Activated CD8-positive, alpha-beta memory T cell treated with anti-CD3 and anti-CD28 coated beads, Interleukin-2, amount 10 ng/mL, durations not matched to agents 7 days and 5 days (primary cell): Measurements from ENCODE around the gene ZBP1. TPM values are rescaled to one million over a fixed set of nuclear protein-coding genes. Genes with fewer than 3 reads are reported as not detected.

Experiments used
- ATAC-seq: fragments of 150-1000 bp; cut with Tn5 transposase; one replicate; pipeline ENCODE4 v1.10.0; 2021; ENCODE audit warnings: moderate library complexity
- CTCF ChIA-PET: fragments of 350-600 bp; sonication (Branson Sonifier 250); formaldehyde crosslinking; loops from one replicate; lab custom pipeline; 2021; ENCODE audit warnings: antibody characterized with exemption; lab: Charles Lee
- DNase-seq: peaks from one replicate; pipeline ENCODE4 v3.0.0-alpha.2; 2020
- H3K27ac Mint-ChIP-seq: one replicate; pipeline ENCODE4 v1.8.0; 2021; ENCODE audit warnings: mild to moderate bottlenecking, mixed read lengths
- H3K27me3 Mint-ChIP-seq: one replicate; pipeline ENCODE4 v1.8.0; 2021; ENCODE audit warnings: mixed read lengths
- H3K36me3 Mint-ChIP-seq: one replicate; pipeline ENCODE4 v1.8.0; 2021; ENCODE audit warnings: mild to moderate bottlenecking, mixed read lengths
- H3K4me1 Mint-ChIP-seq: one replicate; pipeline ENCODE4 v1.8.0; 2021; ENCODE audit warnings: mixed read lengths
- H3K4me3 Mint-ChIP-seq: one replicate; pipeline ENCODE4 v1.8.0; 2021; ENCODE audit warnings: mild to moderate bottlenecking, moderate library complexity, mixed read lengths
- H3K9me3 Mint-ChIP-seq: one replicate; pipeline ENCODE4 v1.8.0; 2022; ENCODE audit warnings: low read depth, mixed read lengths
- total RNA-seq, 2 experiments: library from RNA; stranded (reverse); gene quantifications; one replicate each; pipeline ENCODE4 v1.2.3, GENCODE V29; 2021

The ZBP1 gene
- total RNA-seq, 2 experiments from 2014 or later: 22.9 to 56.8 TPM

DNA sequence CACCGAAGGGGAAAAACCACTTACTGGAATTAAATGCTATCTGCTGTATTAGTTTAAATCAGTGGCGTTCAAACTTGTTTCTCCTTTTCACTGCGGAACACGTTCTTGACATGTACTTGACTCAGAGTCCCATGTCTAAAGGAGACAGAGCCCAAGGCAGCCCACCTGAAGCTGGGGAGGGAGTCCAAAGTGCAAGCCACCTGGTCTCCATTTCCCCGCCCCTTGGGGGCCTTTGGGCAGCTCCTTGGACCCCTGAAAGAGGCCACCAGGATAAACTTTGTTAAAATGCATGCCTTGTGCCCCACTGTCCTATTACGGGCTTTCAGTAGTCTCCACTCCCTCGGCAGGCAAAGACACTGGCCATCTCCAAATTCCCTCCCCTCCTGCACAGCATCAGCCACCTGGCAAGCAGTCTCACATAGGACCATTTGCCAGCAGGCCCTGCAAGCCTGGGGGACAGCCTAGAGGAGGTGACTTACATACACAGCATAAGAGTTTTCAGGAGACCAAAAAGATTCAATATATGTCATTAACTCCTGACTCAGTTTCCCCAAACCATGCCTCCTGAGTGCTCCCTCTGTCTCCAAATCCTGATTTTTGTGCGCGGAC lies 52.7 kb downstream of the ZBP1 start:
- ATAC-seq (no peak), DNase-seq (no peak)
- Mint-ChIP-seq H3K27me3 (peaks cover 14% of the 10 kb centered on the region), H3K9me3 (no peaks in the 10 kb centered on the region), H3K4me1 (no peaks in the 10 kb centered on the region), H3K4me3 (no peak overlapping the region), H3K36me3 (no peaks in the 10 kb centered on the region), H3K27ac (no peak overlapping the region)
- CTCF ChIA-PET: no interaction called here

DNA sequence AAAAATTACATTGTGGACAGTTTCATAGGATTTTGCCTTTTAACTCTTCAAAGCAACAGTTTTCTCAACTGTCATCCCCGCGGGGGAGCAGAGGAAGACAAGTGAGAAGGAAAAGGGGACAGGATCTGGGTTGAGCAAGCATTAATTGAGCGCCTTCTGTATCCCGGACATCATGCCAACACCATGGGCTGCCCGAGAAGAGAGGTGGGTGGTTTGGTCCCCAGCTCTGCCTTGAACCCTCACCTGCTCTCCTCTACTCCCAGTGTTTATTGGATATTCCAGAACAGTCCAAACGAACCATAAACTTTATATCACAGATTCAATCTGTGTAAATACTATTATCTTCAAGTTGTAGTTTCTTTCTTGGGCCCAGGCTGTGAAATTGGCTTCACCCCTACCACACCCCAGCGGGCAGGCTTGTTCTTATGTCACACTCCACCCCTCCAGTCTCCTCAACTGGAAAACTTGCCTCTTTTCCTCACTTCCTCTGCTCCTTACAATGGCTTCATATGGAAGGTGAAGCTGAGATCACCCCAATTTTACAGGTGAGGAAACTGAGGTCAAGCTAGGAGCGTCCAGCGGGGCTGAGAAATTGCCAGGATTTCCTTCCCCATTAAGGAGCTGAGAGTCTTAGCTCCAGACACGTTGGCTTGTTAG lies 53.3 kb downstream of the ZBP1 start:
- Mint-ChIP-seq H3K4me3 (no peak overlapping the region), H3K27ac (no peak overlapping the region), H3K4me1 (no peaks in the 10 kb centered on the region), H3K36me3 (no peaks in the 10 kb centered on the region), H3K27me3 (peaks cover 14% of the 10 kb centered on the region), H3K9me3 (no peaks in the 10 kb centered on the region)
- ATAC-seq (no peak), DNase-seq (no peak)
- CTCF ChIA-PET: no interaction called here

DNA sequence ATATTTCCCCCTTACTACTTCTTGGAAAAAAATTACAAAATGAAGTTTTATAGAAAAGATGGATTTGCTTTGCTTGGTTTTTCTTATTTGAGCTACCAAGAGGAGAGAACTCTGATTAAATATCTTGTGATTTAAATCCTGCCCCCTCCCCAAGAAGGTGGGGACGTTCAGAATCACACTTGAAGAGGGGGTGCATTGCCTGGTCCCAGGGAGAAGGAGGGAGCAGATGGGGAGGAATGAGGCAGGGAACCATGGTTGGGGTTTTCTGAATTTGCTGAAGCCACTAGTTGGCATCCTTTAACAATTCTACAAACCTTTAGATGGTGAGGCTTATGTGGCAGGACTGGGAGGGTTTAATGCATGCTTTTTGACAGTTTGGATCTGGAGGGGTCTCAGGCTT lies 53.8 kb downstream of the ZBP1 start:
- CTCF ChIA-PET: no interaction called here
- DNase-seq: no peak
- Mint-ChIP-seq H3K27ac (no peak overlapping the region), H3K27me3 (peaks cover 14% of the 10 kb centered on the region), H3K4me1 (no peaks in the 10 kb centered on the region), H3K36me3 (no peaks in the 10 kb centered on the region), H3K9me3 (no peaks in the 10 kb centered on the region), H3K4me3 (no peak overlapping the region)
- no peak for ATAC-seq

DNA sequence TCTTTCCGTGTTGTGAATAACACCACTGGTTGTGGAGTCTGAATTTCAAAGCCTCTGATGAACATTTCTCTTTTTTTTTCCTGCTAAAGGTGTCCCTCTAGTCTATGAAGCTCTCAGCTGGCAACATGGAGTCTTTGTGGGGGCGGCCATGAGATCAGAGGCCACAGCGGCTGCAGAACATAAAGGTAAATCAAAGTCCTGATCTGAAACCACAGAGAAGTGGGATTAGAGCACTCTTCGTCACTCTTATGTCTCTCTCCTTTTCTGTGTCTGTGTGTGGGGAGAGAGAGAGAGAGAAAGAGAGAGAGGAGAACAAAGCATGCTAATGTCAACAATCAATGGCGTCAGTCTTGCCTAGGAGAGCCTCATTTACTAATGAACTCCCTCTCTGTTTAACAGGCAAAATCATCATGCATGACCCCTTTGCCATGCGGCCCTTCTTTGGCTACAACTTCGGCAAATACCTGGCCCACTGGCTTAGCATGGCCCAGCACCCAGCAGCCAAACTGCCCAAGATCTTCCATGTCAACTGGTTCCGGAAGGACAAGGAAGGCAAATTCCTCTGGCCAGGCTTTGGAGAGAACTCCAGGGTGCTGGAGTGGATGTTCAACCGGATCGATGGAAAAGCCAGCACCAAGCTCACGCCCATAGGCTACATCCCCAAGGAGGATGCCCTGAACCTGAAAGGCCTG lies 55.1 kb downstream of the ZBP1 start:
- DNase-seq: no peak
- H3K9me3 Mint-ChIP-seq: no peaks in the 10 kb centered on the region
- ATAC-seq: no peak
- no peak overlapping the region for H3K27ac Mint-ChIP-seq
- peaks cover 18% of the 10 kb centered on the region for H3K27me3 Mint-ChIP-seq
- H3K4me3 Mint-ChIP-seq: no peak overlapping the region
- H3K36me3 Mint-ChIP-seq: no peaks in the 10 kb centered on the region
- H3K4me1 Mint-ChIP-seq: no peaks in the 10 kb centered on the region
- CTCF ChIA-PET: no interaction called here

DNA sequence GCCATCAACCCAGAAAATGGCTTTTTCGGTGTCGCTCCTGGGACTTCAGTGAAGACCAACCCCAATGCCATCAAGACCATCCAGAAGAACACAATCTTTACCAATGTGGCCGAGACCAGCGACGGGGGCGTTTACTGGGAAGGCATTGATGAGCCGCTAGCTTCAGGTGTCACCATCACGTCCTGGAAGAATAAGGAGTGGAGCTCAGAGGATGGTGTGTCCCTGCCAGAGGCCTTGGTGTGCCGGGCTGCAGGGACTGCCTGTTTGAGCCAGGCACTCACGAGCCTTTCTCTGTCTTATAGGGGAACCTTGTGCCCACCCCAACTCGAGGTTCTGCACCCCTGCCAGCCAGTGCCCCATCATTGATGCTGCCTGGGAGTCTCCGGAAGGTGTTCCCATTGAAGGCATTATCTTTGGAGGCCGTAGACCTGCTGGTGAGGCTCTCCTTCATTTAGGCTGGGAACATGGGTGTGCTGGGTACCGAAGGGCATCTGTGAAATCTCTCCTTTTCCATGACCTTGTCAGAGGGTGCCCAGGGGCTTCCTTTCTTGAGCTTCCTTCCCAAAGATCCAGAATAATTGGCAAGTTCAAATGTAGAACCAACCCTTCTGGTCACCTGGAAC lies 55.9 kb downstream of the ZBP1 start:
- Mint-ChIP-seq H3K36me3 (no peaks in the 10 kb centered on the region), H3K9me3 (no peaks in the 10 kb centered on the region), H3K4me3 (no peak overlapping the region), H3K27ac (no peak overlapping the region), H3K27me3 (peaks cover 23% of the 10 kb centered on the region), H3K4me1 (no peaks in the 10 kb centered on the region)
- ATAC-seq: no peak
- CTCF ChIA-PET: no interaction called here
- no peak for DNase-seq

DNA sequence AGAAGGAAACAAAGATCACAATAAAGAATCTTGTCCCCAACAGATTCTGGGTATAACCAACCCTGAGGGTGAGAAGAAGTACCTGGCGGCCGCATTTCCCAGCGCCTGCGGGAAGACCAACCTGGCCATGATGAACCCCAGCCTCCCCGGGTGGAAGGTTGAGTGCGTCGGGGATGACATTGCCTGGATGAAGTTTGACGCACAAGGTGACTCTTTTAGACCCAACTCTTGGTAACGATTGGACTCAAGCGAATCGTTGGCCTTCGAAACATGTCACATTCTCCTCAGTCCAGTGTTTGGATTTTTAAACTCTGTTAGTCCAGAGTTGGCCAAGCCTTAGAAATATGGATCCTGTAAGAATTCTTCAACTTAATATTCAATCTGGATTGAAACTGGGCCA lies 56.7 kb downstream of the ZBP1 start:
- Mint-ChIP-seq H3K4me3 (no peak overlapping the region), H3K27ac (no peak overlapping the region), H3K27me3 (peaks cover 26% of the 10 kb centered on the region), H3K36me3 (no peaks in the 10 kb centered on the region), H3K4me1 (no peaks in the 10 kb centered on the region), H3K9me3 (no peaks in the 10 kb centered on the region)
- DNase-seq (no peak), ATAC-seq (no peak)
- CTCF ChIA-PET: no interaction called here

DNA sequence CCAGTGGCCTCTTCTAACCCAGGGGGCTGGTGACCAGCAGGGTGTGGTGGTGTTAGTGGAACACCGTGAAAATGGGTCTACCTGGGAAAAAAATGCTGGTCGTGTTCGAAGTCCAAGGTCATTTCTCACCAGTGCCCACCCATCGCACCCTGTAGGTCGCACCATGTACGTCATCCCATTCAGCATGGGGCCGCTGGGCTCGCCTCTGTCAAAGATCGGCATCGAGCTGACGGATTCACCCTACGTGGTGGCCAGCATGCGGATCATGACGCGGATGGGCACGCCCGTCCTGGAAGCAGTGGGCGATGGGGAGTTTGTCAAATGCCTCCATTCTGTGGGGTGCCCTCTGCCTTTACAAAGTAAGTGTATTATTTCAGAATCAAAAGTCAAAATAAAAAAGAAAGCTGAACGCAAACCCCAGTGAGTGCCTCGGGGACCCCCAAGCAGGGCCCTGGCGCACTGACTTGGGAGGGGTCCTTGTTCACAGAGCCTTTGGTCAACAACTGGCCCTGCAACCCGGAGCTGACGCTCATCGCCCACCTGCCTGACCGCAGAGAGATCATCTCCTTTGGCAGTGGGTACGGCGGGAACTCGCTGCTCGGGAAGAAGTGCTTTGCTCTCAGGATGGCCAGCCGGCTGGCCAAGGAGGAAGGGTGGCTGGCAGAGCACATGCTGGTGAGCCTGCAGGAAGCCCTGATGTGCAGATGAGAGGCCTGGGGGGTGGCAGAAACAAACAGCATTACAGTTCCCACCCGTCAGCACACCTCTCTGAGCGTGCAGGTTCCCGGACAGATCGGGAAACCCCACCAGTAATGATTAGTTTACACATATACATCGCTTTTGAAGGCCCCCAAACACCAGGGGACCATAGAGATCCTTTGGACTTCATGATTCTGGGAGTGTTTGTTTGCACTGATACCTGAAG lies 57.4 kb downstream of the ZBP1 start:
- Mint-ChIP-seq H3K27me3 (peaks cover 29% of the 10 kb centered on the region), H3K36me3 (no peaks in the 10 kb centered on the region), H3K9me3 (no peaks in the 10 kb centered on the region), H3K27ac (no peak overlapping the region), H3K4me1 (no peaks in the 10 kb centered on the region), H3K4me3 (no peak overlapping the region)
- DNase-seq (no peak), ATAC-seq (no peak)
- CTCF ChIA-PET: no interaction called here

DNA sequence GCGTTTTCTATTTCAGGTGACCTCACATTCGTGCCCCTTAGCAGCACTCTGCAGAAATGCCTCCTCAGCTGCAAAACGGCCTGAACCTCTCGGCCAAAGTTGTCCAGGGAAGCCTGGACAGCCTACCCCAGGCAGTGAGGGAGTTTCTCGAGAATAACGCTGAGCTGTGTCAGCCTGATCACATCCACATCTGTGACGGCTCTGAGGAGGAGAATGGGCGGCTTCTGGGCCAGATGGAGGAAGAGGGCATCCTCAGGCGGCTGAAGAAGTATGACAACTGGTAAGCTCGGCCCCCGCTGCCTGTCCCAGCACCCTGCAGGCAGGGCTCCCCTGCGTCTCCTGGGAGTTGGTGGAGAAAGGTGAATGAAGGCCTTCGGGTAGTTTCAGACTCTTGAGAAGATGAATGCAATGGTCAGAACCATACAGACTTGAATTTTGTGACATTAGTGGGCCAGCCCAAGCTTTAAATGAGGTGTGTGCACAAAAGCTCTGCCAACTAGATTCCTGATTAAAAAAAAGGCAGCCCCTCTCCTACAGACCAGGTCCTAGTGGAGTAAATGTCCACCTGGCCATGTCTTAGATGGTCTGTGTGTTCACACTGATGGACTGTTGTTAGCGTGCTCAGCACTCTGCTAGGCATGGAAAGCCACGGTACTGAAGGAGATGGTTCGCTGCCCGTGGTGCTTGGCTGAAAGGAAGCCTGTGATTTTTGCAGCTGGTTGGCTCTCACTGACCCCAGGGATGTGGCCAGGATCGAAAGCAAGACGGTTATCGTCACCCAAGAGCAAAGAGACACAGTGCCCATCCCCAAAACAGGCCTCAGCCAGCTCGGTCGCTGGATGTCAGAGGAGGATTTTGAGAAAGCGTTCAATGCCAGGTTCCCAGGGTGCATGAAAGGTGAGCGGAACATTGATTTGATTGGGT lies 58.6 kb downstream of the ZBP1 start:
- no peak overlapping the region for H3K27ac Mint-ChIP-seq
- no peaks in the 10 kb centered on the region for H3K36me3 Mint-ChIP-seq
- CTCF ChIA-PET: interaction anchor here (1.5 kb wide), 1 partner anchor 63 kb away, joined by 3 read pairs; no protein-coding TSS in a partner anchor
- H3K4me3 Mint-ChIP-seq: no peak overlapping the region
- ATAC-seq (no peak), DNase-seq (no peak)
- no peaks in the 10 kb centered on the region for H3K9me3 Mint-ChIP-seq
- peaks cover 30% of the 10 kb centered on the region for H3K27me3 Mint-ChIP-seq
- H3K4me1 Mint-ChIP-seq: no peaks in the 10 kb centered on the region

DNA sequence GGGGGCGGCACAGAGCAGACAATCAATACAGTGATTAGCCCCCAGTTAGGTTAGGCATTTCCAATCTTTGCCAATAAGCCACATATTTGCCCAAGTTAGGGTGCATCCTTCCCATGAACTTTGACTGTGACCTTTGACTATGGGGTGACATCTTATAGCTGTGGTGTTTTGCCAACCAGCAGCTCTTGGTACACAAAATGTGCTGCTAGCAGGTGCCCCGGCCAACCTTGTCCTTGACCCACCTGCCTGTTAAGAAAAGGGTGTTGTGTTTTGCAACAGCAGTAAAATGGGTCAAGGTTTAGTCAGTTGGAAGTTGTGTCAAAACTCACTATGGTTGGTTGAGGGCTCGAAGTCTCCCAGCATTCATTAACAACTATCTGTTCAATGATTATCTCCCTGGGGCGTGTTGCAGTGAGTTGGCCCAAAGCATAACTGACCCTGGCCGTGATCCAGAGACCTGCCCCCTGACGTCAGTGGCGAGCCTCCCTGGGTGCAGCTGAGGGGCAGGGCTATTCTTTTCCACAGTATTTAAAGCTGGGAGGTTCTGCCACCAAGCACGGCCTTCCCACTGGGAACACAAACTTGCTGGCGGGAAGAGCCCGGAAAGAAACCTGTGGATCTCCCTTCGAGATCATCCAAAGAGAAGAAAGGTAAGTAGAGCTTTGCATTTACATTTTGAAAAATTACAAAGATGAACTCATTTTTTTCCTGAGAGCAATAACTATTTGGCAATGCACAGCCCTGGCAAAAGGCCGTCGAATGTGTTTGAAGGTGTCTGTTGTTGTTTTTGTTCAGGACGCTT lies 59.5 kb downstream of the ZBP1 start, which contains the start of gene PCK1:
Gene PCK1 (plus strand): TSS at position 557 of the 802 bp plus-strand sequence. CDS start 302 bp downstream, outside the sequence.
- DNase-seq (no peak), ATAC-seq (no peak)
- Mint-ChIP-seq H3K4me3 (no peak within 1 kb of the TSS), H3K27me3 (peaks cover 30% of the 10 kb centered on the region), H3K27ac (no peak within 1 kb of the TSS), H3K4me1 (no peaks in the 10 kb centered on the region), H3K9me3 (no peaks in the 10 kb centered on the region), H3K36me3 (no peaks in the 10 kb centered on the region)
- CTCF ChIA-PET: interaction anchor here (1.5 kb wide), 1 partner anchor 62 kb away, joined by 3 read pairs; no protein-coding TSS in a partner anchor

DNA sequence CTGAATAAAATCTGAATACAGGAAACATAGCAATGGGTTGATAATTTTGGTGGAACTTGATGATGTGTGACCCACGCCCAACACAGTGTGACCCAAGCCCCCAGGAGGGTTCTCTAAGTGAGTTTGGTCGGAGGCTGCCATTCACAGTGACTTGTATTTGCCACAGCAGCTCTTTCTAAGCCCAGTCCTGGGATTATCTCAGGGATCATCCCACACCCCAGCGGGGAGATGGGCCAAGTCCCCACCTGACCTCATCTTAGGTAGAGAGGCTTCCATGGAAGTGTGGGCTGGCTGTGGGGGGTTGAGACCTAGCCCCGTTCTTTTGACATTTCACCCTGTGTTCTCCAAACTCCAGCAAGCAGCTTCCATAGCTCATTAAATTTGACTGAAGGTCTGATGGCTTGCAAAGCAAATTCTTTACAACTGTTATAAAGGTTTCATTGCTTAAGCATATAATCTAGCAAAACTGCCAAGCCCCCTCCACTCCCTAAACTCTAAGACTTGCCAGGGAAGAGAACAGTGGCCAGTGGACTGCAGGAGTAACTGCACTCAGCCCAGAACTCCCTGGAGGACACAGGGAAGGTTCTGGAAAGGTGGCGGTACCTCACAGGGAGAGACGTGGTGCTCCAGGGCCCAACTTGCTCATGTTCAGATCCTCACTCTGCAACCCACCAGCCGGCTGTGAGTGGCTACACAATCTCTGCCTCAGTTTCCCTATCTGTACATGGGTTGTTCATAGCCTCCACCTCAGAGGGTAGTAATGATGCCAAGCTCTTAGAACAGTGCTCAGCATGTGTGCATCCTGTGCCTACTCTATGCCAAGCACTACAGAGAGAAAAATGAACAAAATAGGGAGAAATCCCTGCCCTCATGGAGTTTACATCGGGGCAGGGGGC lies 60.3 kb downstream of the ZBP1 start:
- Mint-ChIP-seq H3K9me3 (no peaks in the 10 kb centered on the region), H3K4me3 (no peak overlapping the region), H3K27ac (no peak overlapping the region), H3K4me1 (no peaks in the 10 kb centered on the region), H3K27me3 (peaks cover 37% of the 10 kb centered on the region), H3K36me3 (no peaks in the 10 kb centered on the region)
- CTCF ChIA-PET: interaction anchor here (1.5 kb wide), 1 partner anchor 61 kb away, joined by 3 read pairs; no protein-coding TSS in a partner anchor
- ATAC-seq (no peak), DNase-seq (no peak)

DNA sequence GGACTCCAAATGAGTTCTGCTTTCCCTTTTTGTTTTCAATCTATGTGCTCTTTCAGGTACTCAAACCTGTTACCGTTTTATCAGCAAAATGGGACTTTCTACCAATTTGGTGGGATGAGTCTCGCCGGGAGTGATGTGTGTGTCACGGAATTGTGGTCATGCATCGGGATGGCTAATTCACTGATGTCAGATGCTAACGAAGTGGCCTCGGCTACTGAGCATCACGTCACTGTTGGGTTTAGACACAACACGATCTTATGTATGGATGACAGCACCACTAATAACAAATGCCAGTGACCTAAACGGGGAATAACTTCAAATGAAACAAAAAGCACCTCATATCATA lies 61.0 kb downstream of the ZBP1 start:
- Mint-ChIP-seq H3K4me3 (no peak overlapping the region), H3K36me3 (no peaks in the 10 kb centered on the region), H3K27me3 (peaks cover 39% of the 10 kb centered on the region), H3K27ac (no peak overlapping the region), H3K4me1 (no peaks in the 10 kb centered on the region), H3K9me3 (no peaks in the 10 kb centered on the region)
- ATAC-seq (no peak), DNase-seq (no peak)
- CTCF ChIA-PET: no interaction called here
